Activated CD4-positive, alpha-beta T cell treated with anti-CD3 and anti-CD28 coated beads, Interleukin-2, amount 50 U/mL, for 4 hours (primary cell): Measurements from ENCODE around the gene SRP54.
"Not testable (repeated sequence)": the region's sequence is repeated elsewhere in the genome, so short reads cannot be mapped to it uniquely, and the experiment has no call there.

ENCODE experiments used
- DNase-seq, 2 experiments: peaks; one replicate each; pipeline ENCODE4 v3.0.0-alpha.2; 2020

Gene SRP54

GRCh38 chr14:34985740-34986139 lies 2.9 kb downstream of the SRP54 start:
- DNase-seq = no peak

- no peak for DNase-seq
Measured at GRCh38 chr14:34987180-34987579, 4.4 kb downstream of the SRP54 start.

- DNase-seq = no peak
Measured at GRCh38 chr14:34989762-34990161, 7.0 kb downstream of the SRP54 start.

DNA sequence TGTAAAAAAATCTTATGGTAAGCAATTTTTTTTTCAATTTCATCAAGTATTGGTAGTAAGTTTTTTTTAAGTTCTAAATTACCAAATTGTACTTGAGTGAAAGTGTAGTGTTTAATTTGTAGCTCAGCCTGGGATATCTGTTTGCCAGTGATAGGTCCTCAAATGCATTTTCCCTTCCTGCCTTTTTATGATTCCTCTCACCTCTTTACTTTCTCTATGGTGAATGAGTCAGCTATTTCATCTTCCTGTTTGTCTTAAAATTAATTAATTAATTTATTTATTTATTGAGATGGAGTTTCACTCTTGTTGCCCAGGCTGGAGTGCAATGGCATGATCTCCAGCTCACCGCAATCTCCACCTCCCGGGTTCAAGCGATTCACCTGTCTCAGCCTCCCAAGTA lies 10.6 kb downstream of the SRP54 start:
- DNase-seq = no peak

DNA sequence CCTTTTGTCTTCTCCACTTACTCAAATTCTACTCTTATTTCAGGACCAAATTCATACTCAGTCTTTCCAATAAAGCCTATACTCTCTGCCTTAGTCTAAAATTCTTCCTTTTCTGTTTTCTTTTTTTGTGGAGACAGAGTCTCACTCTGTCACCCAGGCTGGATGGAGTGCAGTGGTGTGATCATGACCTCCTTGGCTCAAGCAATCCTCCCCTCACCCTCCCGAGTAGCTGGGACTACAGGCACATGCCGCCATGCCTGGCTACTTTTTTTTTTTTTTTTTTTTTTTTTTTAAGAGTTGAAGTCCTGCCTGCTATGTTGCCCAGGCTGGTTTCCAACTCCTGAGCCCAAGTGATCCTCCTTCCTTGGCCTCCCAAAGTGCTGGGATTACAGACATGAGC lies 11.9 kb downstream of the SRP54 start:
- DNase-seq = no peak

GRCh38 chr14:34997762-34998161 lies 15.0 kb downstream of the SRP54 start:
- DNase-seq = no peak

DNA sequence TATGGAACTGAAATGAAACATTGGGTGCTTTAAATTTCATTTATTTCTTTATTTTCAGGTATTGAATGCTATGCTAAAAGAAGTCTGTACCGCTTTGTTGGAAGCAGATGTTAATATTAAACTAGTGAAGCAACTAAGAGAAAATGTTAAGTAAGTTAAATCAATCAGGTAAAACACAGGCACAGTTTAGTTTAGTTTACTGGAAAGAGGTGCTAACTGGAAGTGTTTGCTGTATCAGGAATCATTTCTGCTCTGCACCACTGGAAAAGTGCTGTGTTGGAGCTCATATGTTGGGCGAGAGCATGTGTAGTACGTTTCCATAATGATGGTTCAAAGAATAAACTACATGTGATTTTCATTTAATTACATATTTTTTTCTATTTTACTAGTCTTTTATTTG lies 16.7 kb downstream of the SRP54 start:
- no peak for DNase-seq

- no peak for DNase-seq
Measured at GRCh38 chr14:35001621-35002020, 18.8 kb downstream of the SRP54 start.

DNA sequence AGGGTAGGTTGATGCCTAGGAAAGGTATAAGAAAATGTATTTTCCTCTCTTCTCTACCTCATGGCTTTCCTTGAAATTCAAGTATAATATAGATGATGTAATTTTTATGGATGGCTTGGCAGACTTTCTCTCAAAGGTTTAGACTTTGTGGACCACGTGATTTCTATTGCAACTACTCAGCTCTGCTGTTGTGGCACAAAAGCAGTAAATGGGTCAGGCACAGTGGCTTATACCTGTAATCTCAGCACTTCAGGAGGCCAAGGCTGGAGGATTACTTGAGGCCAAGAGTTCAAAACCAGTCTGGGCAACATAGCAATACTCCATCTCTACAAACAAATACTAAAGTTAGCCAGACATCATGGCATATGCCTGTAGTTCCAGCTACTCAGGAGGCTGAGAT lies 22.0 kb downstream of the SRP54 start:
- DNase-seq = no peak

DNA sequence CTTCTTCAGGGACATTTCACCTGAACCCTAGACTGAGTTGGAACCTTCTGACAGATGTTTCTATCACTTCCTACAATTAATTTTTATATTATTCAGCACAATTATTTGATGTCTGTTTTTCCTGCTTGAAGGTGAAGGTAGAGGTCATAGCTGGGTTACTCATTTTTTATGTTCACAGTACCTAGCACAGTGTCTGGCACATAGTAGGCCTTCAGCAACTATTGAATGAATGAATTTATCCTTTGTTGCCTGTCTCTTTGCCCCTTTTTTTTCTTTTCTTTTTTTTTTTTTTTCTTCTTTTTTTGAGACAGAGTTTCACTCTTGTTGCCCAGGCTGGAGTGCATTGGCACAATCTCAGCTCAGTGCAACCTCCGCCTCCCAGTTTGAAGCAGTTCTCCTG lies 33.8 kb downstream of the SRP54 start:
- no peak for DNase-seq

GRCh38 chr14:35020713-35021112 lies 37.9 kb downstream of the SRP54 start:
- no peak for DNase-seq

GRCh38 chr14:35028435-35028834 lies 45.6 kb downstream of the SRP54 start:
- DNase-seq = no peak

DNA sequence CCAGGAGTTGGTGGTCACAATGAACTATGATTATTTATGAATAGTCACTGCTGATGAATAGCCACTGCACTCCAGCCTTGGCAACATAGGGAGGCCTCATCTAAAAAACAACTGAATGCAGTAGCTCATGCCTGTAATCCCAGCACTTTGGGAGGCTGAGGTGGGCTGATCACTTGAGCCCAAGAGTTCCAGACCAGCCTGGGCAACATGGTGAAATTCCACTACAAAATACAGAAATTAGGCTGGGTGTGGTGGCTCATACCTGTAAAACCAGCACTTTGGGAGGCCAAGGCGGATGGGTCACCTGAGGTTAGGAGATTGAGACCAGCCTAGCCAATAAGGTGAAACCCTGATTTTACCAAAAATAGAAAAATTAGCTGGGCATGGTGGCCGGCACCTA lies 49.8 kb downstream of the SRP54 start:
- no peak for DNase-seq

GRCh38 chr14:35034440-35034833 lies 51.6 kb downstream of the SRP54 start:
- DNase-seq = no peak

DNA sequence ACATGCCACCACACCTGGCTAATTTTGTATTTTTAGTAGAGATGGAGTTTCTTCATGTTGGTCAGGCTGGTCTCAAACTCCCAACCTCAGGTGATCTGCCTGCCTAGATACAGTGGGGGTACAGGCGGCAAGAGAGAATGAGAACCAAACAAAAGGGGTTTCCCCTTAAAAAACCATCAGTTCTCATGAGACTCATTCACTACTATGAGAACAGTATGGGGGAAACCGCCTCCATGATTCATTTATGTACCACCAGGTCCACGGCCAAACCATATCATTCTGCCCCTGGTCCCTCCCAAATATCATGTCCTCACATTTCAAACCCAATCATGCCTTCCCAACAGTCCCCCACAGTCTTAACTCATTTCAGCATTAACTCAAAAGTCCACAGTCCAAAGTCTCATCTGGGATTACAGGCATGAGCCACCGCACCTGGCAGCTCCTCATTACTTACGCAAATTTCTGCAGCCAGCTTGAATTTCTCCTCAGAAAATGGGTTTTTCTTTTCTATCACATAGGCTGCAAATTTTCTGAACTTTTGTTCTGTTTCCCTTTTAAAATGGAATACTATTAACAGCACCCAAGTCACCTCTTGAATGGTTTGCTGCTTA lies 52.3 kb downstream of the SRP54 start:
- DNase-seq = not testable (repeated sequence)

- not testable (repeated sequence) for DNase-seq
Measured at GRCh38 chr14:35038312-35038711, 55.5 kb downstream of the SRP54 start.

GRCh38 chr14:35042632-35043031 lies 59.8 kb downstream of the SRP54 start:
- DNase-seq = no peak

- DNase-seq = no peak
Measured at GRCh38 chr14:35043046-35043445, 60.3 kb downstream of the SRP54 start.

DNA sequence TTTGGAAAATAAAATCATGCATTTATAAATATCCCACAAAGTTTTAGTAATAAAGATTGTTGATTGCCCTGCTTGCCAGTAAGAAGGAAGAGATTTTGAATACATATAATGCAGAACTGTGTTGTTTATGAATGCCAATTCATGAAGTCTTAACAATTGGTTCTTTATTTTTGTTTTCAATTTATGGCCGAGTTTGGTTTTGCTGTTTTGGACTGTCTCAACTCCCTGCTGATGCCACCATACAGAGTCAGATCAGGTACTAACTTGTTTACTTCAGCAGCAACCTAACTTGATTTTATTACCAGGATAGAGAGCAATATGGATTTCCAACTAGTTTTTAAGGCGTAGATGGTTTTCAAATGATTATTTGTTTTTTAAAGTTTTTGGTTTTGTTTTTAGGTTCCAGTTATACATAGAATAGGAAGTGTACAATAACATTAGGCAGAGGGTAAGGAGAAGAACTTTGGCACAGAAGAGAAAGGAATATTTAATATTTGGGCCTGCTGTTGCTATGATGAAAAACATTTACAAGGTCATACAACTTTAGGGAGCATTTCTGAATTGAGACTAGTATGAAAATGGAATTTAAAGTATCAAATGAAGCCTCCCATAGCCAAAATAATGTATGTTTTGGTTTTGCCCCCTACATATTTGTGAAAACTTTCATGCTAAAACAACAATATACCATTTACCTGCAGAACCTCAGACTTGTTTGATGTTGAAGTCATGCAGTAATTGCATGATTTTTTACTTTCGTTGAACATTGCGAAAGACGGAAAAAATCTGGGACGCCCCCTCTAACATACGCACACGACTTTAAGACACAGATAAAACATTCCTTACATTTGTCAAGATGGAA lies 62.4 kb downstream of the SRP54 start:
- DNase-seq = no peak

DNA sequence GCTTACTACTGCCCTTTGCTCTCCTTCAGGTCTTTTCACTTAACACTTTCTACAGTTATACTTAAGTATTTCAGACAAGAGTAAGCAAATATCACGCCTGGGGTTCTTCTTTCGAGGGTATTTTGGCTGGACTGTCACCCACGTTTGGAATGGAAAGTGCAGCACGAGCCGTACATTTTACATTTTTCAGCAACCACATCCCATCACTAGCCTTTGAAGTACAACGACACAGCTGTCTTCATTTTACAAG lies 62.9 kb downstream of the SRP54 start:
- no peak for DNase-seq

DNA sequence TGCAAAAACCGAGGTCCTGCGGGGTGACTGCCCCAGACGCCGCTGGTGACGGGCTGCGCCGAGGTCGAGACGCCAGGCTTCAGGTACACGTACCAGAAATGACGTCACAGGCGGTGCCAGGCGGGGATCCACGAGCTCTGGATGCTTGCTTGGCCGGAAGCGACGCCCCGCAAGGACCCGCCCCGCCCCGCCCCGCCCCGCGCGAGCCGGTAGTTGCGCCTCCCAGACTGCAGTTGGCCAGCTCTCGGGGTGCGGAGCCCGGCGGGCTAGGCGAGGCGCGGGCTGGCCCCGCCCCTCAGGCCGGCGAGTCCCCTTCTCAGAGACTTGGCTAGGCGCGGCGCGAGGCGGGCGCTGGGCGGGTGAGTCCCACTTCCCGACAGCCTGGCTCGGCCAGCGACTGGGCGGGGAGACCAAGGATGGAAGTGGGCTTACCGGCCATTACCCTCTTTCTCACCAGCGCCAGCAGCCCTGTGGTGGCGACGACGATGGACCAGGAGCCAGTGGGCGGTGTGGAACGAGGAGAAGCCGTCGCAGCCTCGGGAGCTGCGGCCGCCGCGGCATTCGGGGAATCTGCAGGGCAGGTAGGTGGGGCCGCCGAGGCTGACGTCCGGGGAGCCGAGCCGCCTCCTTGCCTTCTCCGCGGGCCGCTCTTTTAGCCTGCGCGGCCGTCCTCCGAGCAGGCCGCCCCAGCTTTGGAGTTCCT lies 63.4 kb downstream of the SRP54 start, which contains the start of gene FAM177A1:
FAM177A1 (plus strand) TSS at position 225 of the 703 bp plus-strand sequence; CDS start at position 417, 192 bp downstream.
- DNase-seq = peak; percentile 98

DNA sequence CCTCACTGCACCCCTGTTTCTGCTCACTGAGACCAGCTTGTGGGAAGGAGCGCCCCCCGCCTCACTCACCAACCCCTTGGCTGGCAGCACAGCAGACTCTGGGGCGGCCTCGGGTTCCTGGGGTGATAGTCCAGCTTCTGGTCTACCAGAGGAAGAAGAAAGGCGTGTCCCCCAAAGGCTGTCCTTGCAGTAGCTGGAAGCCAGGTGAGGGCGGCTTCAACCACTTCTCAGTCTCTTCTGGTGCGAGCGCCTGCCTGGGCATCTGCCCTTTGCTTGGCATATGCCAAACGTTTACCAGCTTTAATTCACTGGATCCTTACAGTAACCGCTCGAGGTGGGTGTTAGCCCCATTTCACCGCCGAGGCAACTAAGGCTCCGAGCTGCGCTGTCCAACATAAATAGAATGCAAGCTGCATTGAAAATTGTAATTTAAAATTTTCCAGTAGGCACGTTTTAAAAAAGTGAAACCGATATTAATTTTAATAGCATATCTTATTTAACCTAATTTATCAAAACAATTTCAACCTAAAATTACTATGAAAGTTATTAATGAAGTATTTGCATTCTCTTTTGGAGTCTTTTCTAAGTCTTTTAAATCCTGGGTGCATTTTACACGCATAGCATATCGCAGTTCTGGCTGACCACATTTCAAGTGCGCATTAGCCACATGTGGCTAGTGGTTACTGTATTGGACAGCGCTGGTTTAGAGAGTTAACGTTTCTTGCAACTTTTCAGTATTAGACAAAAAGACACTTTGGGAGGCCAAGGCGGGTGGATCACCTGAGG lies 64.2 kb downstream of the SRP54 start:
- DNase-seq = peak; percentile 20 to 26

DNA sequence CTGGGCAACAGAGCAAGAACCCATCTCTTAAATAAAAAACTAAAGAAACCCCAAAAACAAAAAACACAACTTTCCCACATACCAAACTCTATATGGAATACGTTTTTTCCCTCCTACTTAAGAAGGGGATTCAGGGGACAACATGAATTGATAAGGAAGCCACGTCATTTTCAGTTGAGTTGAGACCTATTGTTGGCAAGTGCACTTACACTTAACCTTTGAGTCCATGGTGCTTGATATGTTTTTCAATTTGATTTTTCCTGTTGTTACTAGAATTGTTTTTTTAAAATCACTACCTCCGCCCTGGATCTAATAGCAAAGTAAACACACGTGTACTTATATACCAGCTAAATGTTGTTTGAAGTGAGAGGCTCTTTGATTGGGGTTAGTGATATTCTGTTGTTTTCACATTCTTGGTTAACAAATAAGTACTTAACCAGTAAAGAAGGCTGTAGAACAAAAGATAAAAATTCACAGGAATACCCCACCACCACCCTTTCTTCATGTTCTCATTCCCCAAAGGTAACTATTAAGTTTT lies 65.3 kb downstream of the SRP54 start:
- DNase-seq = no peak
